Stimulated activated CD8-positive, alpha-beta memory T cell treated with anti-CD3 and anti-CD28 coated beads, Interleukin-4, amount 100 ng/mL, for 24 hours (primary cell): Measurements from ENCODE around the gene SRD5A1.

ENCODE experiments used
- DNase-seq: peaks from one replicate; pipeline ENCODE4 v3.0.0-alpha.2; 2020; ENCODE audit warnings: low read depth

The SRD5A1 gene

GRCh38 chr5:6713274-6714225 lies 80.3 kb downstream of the SRD5A1 start, which contains the start of gene TENT4A:
TENT4A (plus strand) TSS chr5:6713432; CDS start chr5:6713984, 552 bp downstream.
- no peak for DNase-seq

DNA sequence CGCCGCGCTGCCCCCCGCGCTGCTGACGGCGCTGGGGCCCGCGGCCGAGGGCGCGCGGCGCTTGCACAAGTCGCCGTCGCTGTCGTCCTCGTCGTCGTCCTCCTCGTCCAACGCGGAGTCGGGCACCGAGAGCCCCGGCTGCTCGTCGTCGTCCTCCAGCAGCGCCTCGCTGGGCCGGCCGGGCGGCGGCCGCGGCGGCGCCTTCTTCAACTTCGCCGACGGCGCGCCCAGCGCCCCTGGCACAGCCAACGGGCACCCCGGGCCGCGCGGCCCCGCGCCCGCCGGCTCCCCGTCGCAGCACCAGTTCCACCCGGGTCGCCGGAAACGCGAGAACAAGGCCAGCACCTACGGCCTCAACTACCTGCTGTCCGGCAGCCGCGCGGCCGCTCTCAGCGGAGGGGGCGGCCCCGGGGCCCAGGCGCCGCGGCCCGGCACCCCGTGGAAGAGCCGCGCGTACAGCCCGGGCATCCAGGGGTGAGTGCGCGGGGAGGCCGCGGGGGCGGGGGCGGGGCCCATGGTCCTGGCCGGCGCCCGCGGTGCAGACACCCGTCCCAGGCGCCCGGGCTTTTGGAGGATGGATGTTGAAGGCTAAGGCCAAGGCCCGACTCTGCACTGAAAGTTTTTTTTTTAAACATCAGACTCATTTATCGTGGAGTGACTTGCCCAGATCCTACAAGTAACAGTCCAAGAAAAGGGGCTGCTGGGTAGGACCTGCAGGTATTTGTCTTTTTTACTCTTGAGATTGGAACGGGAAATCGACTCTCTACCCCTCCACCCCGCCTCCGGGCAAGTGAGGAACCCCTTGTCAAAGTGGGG lies 81.2 kb downstream of the SRD5A1 start:
- DNase-seq, result no peak

GRCh38 chr5:6715271-6715670 lies 82.0 kb downstream of the SRD5A1 start:
- no peak for DNase-seq

GRCh38 chr5:6715758-6716628 lies 82.8 kb downstream of the SRD5A1 start:
- DNase-seq, result no peak

- DNase-seq, result no peak
Observed at GRCh38 chr5:6716629-6717149, 83.4 kb downstream of the SRD5A1 start.

- DNase-seq, result no peak
Observed at GRCh38 chr5:6717247-6717646, 84.0 kb downstream of the SRD5A1 start.

GRCh38 chr5:6717687-6718086 lies 84.4 kb downstream of the SRD5A1 start:
- DNase-seq, result no peak

GRCh38 chr5:6718161-6718681 lies 85.0 kb downstream of the SRD5A1 start:
- no peak for DNase-seq

- no peak for DNase-seq
Observed at GRCh38 chr5:6718718-6719117, 85.5 kb downstream of the SRD5A1 start.

GRCh38 chr5:6719417-6719816 lies 86.2 kb downstream of the SRD5A1 start:
- DNase-seq, result no peak

DNA sequence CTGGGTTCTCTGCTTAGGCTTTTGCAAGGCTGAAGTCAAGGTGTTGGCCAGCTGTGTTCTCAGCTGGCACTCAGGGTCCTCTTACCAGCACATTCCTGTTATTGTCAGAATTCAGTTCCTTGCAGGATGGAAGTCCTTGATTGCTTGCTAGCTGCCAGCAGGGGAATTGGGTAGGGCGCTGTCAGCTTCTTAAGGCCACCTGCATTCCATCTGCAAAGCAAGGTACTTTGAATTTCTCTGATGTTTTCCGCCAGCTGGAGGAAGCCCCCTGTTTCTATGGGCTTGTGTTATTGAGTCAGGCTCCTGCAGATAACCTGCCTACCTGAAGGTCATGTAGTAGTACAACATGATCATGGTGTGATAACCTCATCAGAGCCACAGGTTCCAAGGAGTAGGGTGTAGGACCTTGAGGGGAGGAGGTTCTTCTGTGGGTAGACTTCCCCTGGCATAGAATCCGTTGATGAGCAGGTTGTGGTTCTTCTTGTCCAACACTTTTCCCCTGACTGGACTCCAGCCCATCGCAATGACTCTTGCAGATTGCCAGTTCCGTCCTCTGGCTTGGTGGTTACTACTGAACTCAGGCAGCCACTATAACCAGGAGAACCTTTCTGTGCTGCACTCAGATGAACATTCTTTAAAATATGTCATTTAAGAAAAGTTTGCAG lies 86.8 kb downstream of the SRD5A1 start:
- no peak for DNase-seq

- no peak for DNase-seq
Observed at GRCh38 chr5:6720561-6720921, 87.3 kb downstream of the SRD5A1 start.

GRCh38 chr5:6721442-6721841 lies 88.2 kb downstream of the SRD5A1 start:
- DNase-seq, result no peak

- no peak for DNase-seq
Observed at GRCh38 chr5:6722015-6722414, 88.8 kb downstream of the SRD5A1 start.

GRCh38 chr5:6723122-6723815 lies 90.0 kb downstream of the SRD5A1 start:
- no peak for DNase-seq

DNA sequence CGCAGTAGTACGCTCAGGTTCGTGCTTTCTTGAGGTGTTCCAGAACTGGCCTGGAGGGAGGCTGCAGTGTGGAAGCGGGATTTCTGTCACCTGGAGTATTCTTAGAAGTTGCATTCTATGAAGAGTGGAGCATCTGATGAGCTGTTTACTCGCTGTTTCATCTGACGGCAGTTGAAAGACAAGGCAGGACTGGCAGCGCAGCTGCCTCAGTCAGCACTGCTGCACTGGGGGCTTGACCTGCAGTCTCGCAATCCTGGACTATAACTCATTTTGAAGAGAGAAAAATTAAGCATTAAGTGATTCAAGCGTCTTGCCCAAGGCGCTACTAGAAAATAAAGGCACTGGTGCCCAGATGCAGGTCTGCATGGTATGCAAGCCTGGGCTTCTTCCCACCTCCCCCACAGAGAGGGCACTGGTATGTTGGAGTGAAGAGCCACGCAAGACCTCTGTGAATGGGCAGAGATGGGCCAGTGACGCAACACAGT lies 90.6 kb downstream of the SRD5A1 start:
- no peak for DNase-seq
